Loucy (cell line): ENCODE results near the gene ABHD2.

ENCODE experiments used
- EZH2phosphoT487 ChIP-seq: fragments of 200-600 bp; IDR thresholded peaks from 2 replicates; pipeline ENCODE4 v1.6.1; 2018; ENCODE audit warnings: antibody characterized with exemption, mild to moderate bottlenecking, moderate library complexity, borderline replicate concordance
- TF ChIP-seq, protein P1 (sequence below): fragments of 200-600 bp; sonication (generic); conservative IDR thresholded peaks from 2 replicates; pipeline ENCODE4 v1.5.1; 2014; ENCODE audit warnings: mild to moderate bottlenecking, antibody characterized with exemption, low read length

DNA sequence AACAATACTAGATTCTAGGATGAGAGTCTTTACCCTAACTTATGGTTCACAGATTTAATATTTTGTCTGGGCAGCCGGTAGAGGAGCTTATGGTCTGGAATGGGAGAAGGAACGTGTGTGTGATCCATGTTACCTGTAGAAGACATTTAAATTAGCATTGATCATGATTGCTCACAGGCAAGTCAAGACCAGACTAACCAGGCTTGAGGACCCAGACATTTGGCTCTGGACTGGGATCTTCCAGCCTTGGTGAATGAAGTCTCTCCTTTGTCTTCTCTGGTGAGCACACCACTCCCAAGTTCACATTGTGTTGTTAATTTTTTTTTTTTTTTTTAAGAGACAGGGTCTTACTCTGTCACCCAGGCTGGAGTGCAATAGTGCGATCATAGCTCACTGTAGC is 11.7 kb downstream of the ABHD2 start:
- TF ChIP-seq, protein P1, sequence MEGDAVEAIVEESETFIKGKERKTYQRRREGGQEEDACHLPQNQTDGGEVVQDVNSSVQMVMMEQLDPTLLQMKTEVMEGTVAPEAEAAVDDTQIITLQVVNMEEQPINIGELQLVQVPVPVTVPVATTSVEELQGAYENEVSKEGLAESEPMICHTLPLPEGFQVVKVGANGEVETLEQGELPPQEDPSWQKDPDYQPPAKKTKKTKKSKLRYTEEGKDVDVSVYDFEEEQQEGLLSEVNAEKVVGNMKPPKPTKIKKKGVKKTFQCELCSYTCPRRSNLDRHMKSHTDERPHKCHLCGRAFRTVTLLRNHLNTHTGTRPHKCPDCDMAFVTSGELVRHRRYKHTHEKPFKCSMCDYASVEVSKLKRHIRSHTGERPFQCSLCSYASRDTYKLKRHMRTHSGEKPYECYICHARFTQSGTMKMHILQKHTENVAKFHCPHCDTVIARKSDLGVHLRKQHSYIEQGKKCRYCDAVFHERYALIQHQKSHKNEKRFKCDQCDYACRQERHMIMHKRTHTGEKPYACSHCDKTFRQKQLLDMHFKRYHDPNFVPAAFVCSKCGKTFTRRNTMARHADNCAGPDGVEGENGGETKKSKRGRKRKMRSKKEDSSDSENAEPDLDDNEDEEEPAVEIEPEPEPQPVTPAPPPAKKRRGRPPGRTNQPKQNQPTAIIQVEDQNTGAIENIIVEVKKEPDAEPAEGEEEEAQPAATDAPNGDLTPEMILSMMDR = no peak
- no peak for TF ChIP-seq EZH2phosphoT487
